Adrenal gland (tissue), 12 donors: ENCODE measurements around the gene ZBTB18. TPM values are rescaled to one million over a fixed set of nuclear protein-coding genes. Genes with fewer than 3 reads are reported as not detected.
"Not testable (repeated sequence)": the region's sequence is repeated elsewhere in the genome, so short reads cannot be mapped to it uniquely, and the experiment has no call there.

Experiments
- DNase-seq, 7 donors: peaks; one replicate each; pipeline ENCODE4 v3.0.0-alpha.2; 2019 to 2020
- H3K27ac ChIP-seq, 5 donors: fragments of 200-600 bp; sonication (generic) in 4 of 5; 1 replicate in 3 of 5; 2 replicates in 2 of 5; pipeline versions ENCODE4 v1.5.1 to v1.8.0; 2016 to 2020; ENCODE audit warnings: mild to moderate bottlenecking in 1 of 5
- H3K27me3 ChIP-seq: fragments of 200-600 bp; 2 replicates; pipeline ENCODE4 v1.8.0; 2021
- H3K36me3 ChIP-seq, 2 donors: fragments of 200-600 bp; replicated peaks in 1 of 2; 1 replicate in 1 of 2; 2 replicates in 1 of 2; pipeline versions ENCODE4 v1.5.1 to v1.8.0; 2018 to 2022
- H3K4me1 ChIP-seq, 2 donors: fragments of 200-600 bp; replicated peaks in 1 of 2; 1 replicate in 1 of 2; 2 replicates in 1 of 2; pipeline versions ENCODE4 v1.5.1 to v1.8.0; 2018 to 2021
- H3K4me3 ChIP-seq, 4 donors: fragments of 200-600 bp; sonication (generic) in 3 of 4; one replicate each; pipeline ENCODE4 v1.5.1; 2016 to 2018
- H3K9me3 ChIP-seq, 3 donors: fragments of 200-600 bp; sonication (generic) in 1 of 3; replicated peaks in 1 of 3; 1 replicate in 2 of 3; 2 replicates in 1 of 3; pipeline versions ENCODE4 v1.5.1 to v1.8.0; 2016 to 2021
- CTCF ChIP-seq, 6 experiments: fragments of 450-650 bp in 4 of 6; fragments of 200-600 bp in 2 of 6; sonication (generic) in 1 of 6; IDR thresholded peaks; 1 replicate in 5 of 6; 2 replicates in 1 of 6; pipeline versions ENCODE4 v1.5.1 to v1.8.0; 2016 to 2021; ENCODE audit warnings: antibody characterized with exemption in 6 of 6, mild to moderate bottlenecking in 2 of 6, moderate library complexity in 1 of 6
- POLR2A ChIP-seq, 2 donors: fragments of 450-650 bp; IDR thresholded peaks; one replicate each; pipeline ENCODE4 v1.6.1; 2017; ENCODE audit warnings: antibody characterized with exemption in 2 of 2, mild to moderate bottlenecking in 2 of 2, moderate library complexity in 1 of 2
- WGBS, 4 donors: extraction: QIAGEN DNeasy Blood & Tissue Kit in 2 of 4; methylation state at CpG; one replicate each; pipeline versions ENCODE4 v1.1.5 to v1.1.7; 2013 to 2017; 5-methylcytosine and 5-hydroxymethylcytosine counted together
- intact Hi-C, 2 donors: fragments of 100-400 bp; cut with DNase I; formaldehyde crosslinking; loops; one replicate each; pipeline versions ENCODE4 v1.14.1 to v1.15.0; 2022 to 2023
- polyA plus RNA-seq, 3 donors: library from polyadenylated mRNA; stranded (reverse); fragments of 200-250 nt in 2 of 3; fragments of 350-450 nt in 1 of 3; fragmentation: Illumina TruSeq in 1 of 3; extraction: RNeasy Lipid Tissue Mini Kit (QIAGEN cat#74804) in 1 of 3; gene quantifications; one replicate each; pipeline ENCODE4 v1.2.3, GENCODE V29; 2013 to 2014
- total RNA-seq, 9 donors: library from RNA; depleted of rRNA in 4 of 9; stranded (reverse); fragments of >200 nt in 4 of 9; fragments of 120-200 nt in 1 of 9; fragmentation: NEBNext Ultra II Directional in 1 of 9; extraction: Animal tissue kit (Norgen Biotek cat#: 25700) in 1 of 9; gene quantifications; one replicate each; pipeline versions ENCODE4 v1.1.0 to v1.2.4, GENCODE V29; 2013 to 2023
- donor health status: healthy with polysubstance abuse.
- donor health status: Bipolar disorder and iron deficiency.
- donor health status: DM: yes; HTN: yes; CAD: no.
- donor health status: DM: no; HTN: no; CAD: no.
- donor health status: DM: no; HTN: no; CAD: no.
- donor health status: DM: yes; HTN: yes; CAD: no.

ZBTB18 gene
- total and polyA plus RNA-seq, 12 donors = 4.8 to 15.1 (median 8.4) TPM

- no peaks in the 10 kb centered on the region for H3K9me3 ChIP-seq
- peaks cover 1 to 2% of the 10 kb centered on the region in 2 donors for H3K4me1 ChIP-seq
- intact Hi-C loops = no loop called here
- H3K36me3 ChIP-seq = no peaks in the 10 kb centered on the region
- no peak overlapping the region for H3K4me3 ChIP-seq
- no peak for DNase-seq
- TF ChIP-seq CTCF (IDR thresholded peaks at IDR 0.05) (no peak), POLR2A (IDR thresholded peaks at IDR 0.05) (no peak)
- WGBS, 4 donors = 86 to 92% (median 88%) methylated on average over 4 of the region's 4 CpGs
- H3K27me3 ChIP-seq = no peaks in the 10 kb centered on the region
- no peak overlapping the region for H3K27ac ChIP-seq
These were observed 9.5 kb upstream of the ZBTB18 start for GRCh38 chr1:244041466-244042120.

- H3K9me3 ChIP-seq = no peaks in the 10 kb centered on the region
- peaks cover 7 to 9% of the 10 kb centered on the region in 2 donors for H3K4me1 ChIP-seq
- 81 to 97% (median 96%) methylated on average over 3 of the region's 3 CpGs for WGBS, 4 donors
- H3K27ac ChIP-seq = no peak overlapping the region
- DNase-seq = no peak
- H3K4me3 ChIP-seq = no peak overlapping the region
- no peaks in the 10 kb centered on the region for H3K36me3 ChIP-seq
- H3K27me3 ChIP-seq = no peaks in the 10 kb centered on the region
- intact Hi-C loops = no loop called here
- TF ChIP-seq CTCF (IDR thresholded peaks at IDR 0.05) = no peak
These were observed 8.8 kb upstream of the ZBTB18 start for GRCh38 chr1:244042293-244042692.

DNA sequence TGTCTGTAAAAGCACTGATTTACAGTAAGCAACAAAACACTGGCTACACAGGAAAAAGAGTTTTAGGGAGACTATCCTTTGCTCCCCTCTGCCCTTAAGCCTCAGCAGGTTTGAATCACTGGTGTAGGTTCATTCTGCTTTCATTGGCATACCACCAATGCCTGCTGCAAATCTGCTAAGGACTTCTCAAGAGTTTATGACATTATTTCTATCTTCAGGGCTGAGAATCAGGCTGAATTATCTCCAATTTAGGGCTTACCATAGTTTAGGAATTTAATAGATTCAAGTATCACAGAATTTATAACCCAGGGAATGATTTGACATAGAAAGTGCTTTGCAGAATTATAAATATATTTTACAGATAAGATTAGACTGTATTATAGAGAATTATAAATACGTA, 6.7 kb upstream of the ZBTB18 start:
- Histone ChIP-seq H3K4me3 (no peak overlapping the region), H3K9me3 (no peaks in the 10 kb centered on the region), H3K27me3 (no peaks in the 10 kb centered on the region), H3K27ac (no peak overlapping the region), H3K4me1 (peaks cover 7 to 9% of the 10 kb centered on the region in 2 donors), H3K36me3 (no peaks in the 10 kb centered on the region)
- 0 to 92% (median 1%) methylated on average over 1 of the region's 1 CpG for WGBS, 4 donors
- no peak for DNase-seq
- intact Hi-C loops = no loop called here
- TF ChIP-seq CTCF (IDR thresholded peaks at IDR 0.05) (no peak), POLR2A (IDR thresholded peaks at IDR 0.05) (no peak)

DNA sequence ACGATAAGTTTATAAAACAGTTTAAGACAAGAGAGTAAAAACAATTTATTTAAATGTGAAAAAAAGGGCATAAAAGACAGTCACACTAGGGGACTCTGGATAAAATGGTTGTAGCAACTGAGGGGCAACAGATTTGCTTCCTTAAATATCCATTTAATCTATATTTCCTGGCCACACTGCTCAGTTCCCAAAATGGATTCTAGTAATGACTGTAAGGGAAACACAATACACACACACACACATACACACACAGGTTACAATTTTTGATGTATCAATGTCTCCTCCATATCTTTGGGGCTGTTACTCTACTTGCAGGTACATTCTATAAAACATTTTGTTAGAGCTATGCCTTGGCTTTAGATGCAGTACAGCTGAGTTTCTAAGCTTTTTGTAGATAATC, 4.8 kb upstream of the ZBTB18 start:
- peak overlapping the region in 3 of 5 donors; percentile 98 to 99 (median 99) for H3K27ac ChIP-seq
- H3K4me3 ChIP-seq, H3K9me3 ChIP-seq, intact Hi-C loops, H3K27me3 ChIP-seq, H3K36me3 ChIP-seq, DNase-seq: not testable (repeated sequence)
- WGBS, 4 donors = 95 to 100% (median 99%) methylated on average over 1 of the region's 1 CpG
- H3K4me1 ChIP-seq = peaks cover 15 to 20% of the 10 kb centered on the region in 2 donors
